T-helper 22 cell (primary cell): Measurements from ENCODE around the gene NMB.

Experiments used
- DNase-seq: peaks from one replicate; pipeline ENCODE4 v3.0.0-alpha.2; 2020; ENCODE audit warnings: low read depth

Gene NMB

DNA sequence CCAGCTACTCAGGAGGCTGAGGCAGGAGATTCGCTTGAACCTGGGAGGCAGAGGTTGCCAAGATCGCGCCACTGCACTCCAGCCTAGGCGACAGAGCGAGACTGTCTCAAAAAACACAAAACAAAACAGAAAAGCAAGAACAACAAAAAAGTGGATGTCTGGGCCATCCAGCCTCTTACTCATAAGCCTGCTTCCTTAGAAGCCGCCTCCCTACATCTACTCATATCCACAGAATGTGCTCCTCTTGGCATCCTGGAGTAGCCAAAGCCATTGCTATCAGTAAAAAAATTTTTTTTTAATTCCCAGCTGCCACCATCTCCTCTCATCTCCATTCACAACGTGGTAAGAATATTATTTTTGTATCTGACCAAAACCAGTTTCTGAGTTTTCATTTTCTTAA lies 46.4 kb downstream of the NMB start:
- DNase-seq, result no peak

DNA sequence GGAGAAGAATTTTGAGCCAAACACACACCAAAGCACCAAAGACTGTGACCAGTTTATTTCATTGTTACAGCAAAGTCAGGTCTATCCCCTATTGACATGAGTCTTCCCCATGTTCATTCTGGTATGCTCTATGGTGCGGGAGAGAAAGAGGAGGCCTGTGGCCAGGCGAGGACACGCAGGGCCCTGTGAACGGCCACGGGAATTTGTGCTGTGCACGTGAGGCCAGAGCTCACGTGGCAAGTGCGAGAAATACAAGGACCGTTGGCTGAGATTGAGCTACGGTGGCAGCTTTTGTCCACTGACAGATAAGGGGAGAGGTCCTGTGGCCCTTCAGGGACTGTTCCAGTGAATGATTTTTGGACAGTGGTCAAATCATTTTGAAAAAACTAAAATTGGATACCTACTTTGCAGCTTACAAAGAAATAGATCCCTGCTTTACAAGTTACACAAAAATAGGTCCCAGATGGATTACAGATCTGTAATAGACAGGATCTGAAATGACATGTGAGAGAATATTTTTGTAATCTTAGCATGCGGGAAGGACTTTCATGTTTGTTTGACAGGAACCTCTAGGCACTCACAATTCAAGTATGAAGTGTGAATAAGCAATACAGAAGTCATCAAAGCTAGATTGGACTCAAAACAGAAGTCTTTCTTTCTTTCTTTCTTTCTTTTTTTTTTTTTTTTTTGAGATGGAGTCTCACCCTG lies 48.0 kb downstream of the NMB start:
- DNase-seq, result no peak

DNA sequence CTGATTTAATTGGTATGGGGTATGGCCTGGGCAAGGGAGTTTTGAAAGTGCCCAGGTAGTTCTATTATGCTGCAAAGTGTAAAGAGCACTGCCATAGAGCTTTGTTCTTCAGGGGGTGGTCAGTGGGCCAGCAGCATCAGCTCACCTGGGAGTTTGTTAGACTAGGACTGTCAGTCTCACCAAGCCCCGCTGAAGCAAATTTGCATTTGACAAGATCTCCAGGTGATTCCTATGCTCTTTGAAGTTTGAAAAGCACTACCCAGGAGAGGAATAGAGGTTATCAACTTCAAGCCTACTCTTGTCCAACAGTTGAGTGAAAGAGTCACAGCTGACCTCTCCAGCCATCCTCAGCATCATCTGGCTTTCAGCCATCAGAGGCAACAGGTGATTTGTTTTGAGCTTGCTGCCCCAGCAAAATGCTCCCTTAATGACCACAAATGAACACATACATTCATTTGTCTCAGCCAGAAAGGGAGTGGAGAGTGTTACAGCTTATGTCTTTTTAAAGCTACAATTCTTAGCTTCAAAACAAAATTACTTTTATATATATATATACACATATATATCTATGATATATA lies 49.2 kb downstream of the NMB start:
- DNase-seq, result no peak

DNA sequence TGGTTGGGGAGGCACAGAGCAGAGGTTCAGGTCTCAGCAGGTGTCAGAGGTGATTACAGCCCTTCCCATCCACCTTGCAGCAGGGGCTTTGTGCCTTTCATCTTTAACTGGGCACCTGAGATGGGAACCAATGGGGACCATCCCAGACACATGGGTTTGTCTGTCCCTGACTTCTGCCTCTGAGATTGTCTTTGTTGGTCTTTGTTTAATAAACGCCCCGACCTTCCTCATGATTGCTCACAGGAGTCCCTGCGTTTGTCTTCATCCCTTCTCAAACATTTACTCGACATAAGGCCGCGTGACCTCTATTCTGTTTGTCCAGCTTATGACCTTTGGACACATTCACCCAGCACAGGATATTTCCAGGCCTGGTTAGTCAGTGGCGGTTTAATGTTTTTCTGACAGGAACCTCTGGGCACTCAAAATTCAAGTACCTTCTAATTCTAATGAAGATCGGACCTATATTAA lies 51.3 kb downstream of the NMB start:
- no peak for DNase-seq

DNA sequence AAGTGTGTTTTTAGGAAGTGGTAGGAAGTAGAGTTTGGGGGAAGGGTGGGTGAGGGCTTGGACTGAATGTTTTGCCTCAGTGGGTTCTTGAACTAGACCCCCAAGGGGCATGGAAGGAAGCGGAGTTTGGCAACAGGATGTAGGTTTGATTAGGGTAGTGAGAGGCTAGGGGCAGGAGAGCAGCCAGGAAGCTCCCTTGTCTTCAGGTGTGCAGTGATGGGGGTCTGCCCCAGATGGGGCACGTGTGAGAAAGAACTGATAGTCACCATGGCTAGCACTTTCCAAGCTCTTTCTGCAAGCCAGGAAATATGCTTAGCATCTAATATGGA lies 52.5 kb downstream of the NMB start:
- no peak for DNase-seq
